DOHH2 (cell line): ENCODE measurements around the gene DKK1.

Source experiments
- H3F3A ChIP-seq: fragments of 200-600 bp; sonication (generic), shearing (Covaris generic); 2 replicates; pipeline ENCODE4 v1.6.0; 2016; ENCODE audit warnings: antibody characterized with exemption, mild to moderate bottlenecking; ENCODE audit not compliant: control insufficient read depth, insufficient read depth
- H3K27ac ChIP-seq: fragments of 200-600 bp; sonication (generic); 2 replicates; pipeline ENCODE4 v1.5.1; 2014; ENCODE audit warnings: low read depth, mild to moderate bottlenecking, low read length, moderate library complexity
- H3K27me3 ChIP-seq: fragments of 200-600 bp; sonication (generic); 2 replicates; pipeline ENCODE4 v1.6.1; 2014; ENCODE audit warnings: mild to moderate bottlenecking, low read length, mixed read lengths; ENCODE audit not compliant: control insufficient read depth
- H3K36me3 ChIP-seq: fragments of 200-600 bp; sonication (generic); 2 replicates; pipeline ENCODE4 v1.6.1; 2014; ENCODE audit warnings: mild to moderate bottlenecking, low read length, moderate library complexity, mixed read lengths; ENCODE audit not compliant: control insufficient read depth
- H3K4me1 ChIP-seq: fragments of 200-600 bp; sonication (generic); 2 replicates; pipeline ENCODE4 v1.6.1; 2014; ENCODE audit warnings: mild to moderate bottlenecking, low read length, mixed read lengths; ENCODE audit not compliant: control insufficient read depth
- H3K4me2 ChIP-seq: fragments of 200-600 bp; sonication (generic); 2 replicates; pipeline ENCODE4 v1.6.0; 2014; ENCODE audit warnings: mild to moderate bottlenecking, low read length, moderate library complexity
- H3K4me3 ChIP-seq: fragments of 200-600 bp; sonication (generic); 2 replicates; pipeline ENCODE4 v1.5.1; 2014; ENCODE audit warnings: mild to moderate bottlenecking, low read length, mixed read lengths
- H3K79me2 ChIP-seq: fragments of 200-600 bp; sonication (generic); 2 replicates; pipeline ENCODE4 v1.6.1; 2014; ENCODE audit warnings: mild to moderate bottlenecking, low read length, mixed read lengths; ENCODE audit not compliant: control insufficient read depth
- H3K9me2 ChIP-seq: fragments of 200-600 bp; sonication (generic); replicated peaks from 2 replicates; pipeline ENCODE4 v1.6.1; 2014; ENCODE audit warnings: mild to moderate bottlenecking, low read length, mixed read lengths; ENCODE audit not compliant: control insufficient read depth
- H3K9me3 ChIP-seq: fragments of 200-600 bp; sonication (generic); 2 replicates; pipeline ENCODE4 v1.6.1; 2014; ENCODE audit warnings: antibody characterized with exemption, low read length, mixed read lengths; ENCODE audit not compliant: control insufficient read depth, insufficient read depth
- H4K20me1 ChIP-seq: fragments of 200-600 bp; sonication (generic); 2 replicates; pipeline ENCODE4 v1.6.0; 2014; ENCODE audit warnings: low read depth, mild to moderate bottlenecking, antibody characterized with exemption, low read length, moderate library complexity; ENCODE audit not compliant: control insufficient read depth, insufficient read depth
- EZH2phosphoT487 ChIP-seq: fragments of 200-600 bp; sonication (generic); IDR thresholded peaks from 2 replicates; pipeline ENCODE4 v1.6.1; 2017; ENCODE audit warnings: borderline replicate concordance, mild to moderate bottlenecking, antibody characterized with exemption, low read length, moderate library complexity, mixed read lengths
- TF ChIP-seq, protein P1 (sequence below): fragments of 200-600 bp; sonication (generic); IDR thresholded peaks from one replicate; pipeline ENCODE4 v1.5.1; 2014; ENCODE audit warnings: antibody characterized with exemption, mild to moderate bottlenecking, low read depth, low read length; ENCODE audit not compliant: poor library complexity, severe bottlenecking

Gene DKK1

GRCh38 chr10:52347327-52347667, 33.2 kb downstream of the DKK1 start:
- H3K9me2 ChIP-seq = no peaks in the 10 kb centered on the region

GRCh38 chr10:52348037-52348564, 34.0 kb downstream of the DKK1 start:
- H3F3A ChIP-seq = no peaks in the 10 kb centered on the region
- TF ChIP-seq EZH2phosphoT487 = no peak
- TF ChIP-seq, protein P1, sequence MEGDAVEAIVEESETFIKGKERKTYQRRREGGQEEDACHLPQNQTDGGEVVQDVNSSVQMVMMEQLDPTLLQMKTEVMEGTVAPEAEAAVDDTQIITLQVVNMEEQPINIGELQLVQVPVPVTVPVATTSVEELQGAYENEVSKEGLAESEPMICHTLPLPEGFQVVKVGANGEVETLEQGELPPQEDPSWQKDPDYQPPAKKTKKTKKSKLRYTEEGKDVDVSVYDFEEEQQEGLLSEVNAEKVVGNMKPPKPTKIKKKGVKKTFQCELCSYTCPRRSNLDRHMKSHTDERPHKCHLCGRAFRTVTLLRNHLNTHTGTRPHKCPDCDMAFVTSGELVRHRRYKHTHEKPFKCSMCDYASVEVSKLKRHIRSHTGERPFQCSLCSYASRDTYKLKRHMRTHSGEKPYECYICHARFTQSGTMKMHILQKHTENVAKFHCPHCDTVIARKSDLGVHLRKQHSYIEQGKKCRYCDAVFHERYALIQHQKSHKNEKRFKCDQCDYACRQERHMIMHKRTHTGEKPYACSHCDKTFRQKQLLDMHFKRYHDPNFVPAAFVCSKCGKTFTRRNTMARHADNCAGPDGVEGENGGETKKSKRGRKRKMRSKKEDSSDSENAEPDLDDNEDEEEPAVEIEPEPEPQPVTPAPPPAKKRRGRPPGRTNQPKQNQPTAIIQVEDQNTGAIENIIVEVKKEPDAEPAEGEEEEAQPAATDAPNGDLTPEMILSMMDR = no peak
- H3K9me2 ChIP-seq = no peaks in the 10 kb centered on the region
- H3K79me2 ChIP-seq = no peaks in the 10 kb centered on the region
- no peaks in the 10 kb centered on the region for H4K20me1 ChIP-seq
- no peak overlapping the region for H3K4me3 ChIP-seq
- peaks cover 20% of the 10 kb centered on the region for H3K9me3 ChIP-seq
- no peaks in the 10 kb centered on the region for H3K27me3 ChIP-seq
- no peaks in the 10 kb centered on the region for H3K4me1 ChIP-seq
- H3K27ac ChIP-seq = no peak overlapping the region
- H3K4me2 ChIP-seq = no peak overlapping the region
- no peaks in the 10 kb centered on the region for H3K36me3 ChIP-seq

More at GRCh38 chr10:52347327-52347667, 33.2 kb downstream of the DKK1 start:
- Histone ChIP-seq H3K36me3 (no peaks in the 10 kb centered on the region), H3K27me3 (no peaks in the 10 kb centered on the region), H3K27ac (no peak overlapping the region), H3K79me2 (no peaks in the 10 kb centered on the region), H3K4me2 (no peak overlapping the region), H3K4me3 (no peak overlapping the region), H3F3A (no peaks in the 10 kb centered on the region), H3K9me3 (peaks cover 20% of the 10 kb centered on the region), H4K20me1 (no peaks in the 10 kb centered on the region), H3K4me1 (no peaks in the 10 kb centered on the region)
- TF ChIP-seq EZH2phosphoT487 = no peak
- TF ChIP-seq, protein P1 = no peak

DNA sequence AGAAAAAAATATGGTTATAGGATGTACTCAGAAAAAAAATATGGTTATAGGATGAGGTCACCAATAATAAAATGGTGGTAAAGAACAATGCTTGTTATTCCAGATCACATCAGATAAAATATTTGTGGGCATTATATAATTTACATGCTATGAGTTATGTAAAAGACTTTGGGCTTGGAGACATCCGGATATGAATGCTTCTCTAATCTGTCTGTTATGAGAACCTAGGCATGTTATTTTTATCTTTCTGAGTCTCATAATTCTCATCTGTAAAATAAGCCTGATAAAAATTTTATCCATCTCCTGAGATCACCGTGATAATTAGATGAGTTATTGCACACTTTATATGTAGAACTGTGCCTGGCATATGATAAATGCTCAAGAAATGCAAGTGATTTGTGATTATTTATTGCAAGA, 37.8 kb downstream of the DKK1 start:
- Histone ChIP-seq H4K20me1 (no peaks in the 10 kb centered on the region), H3K4me2 (no peak overlapping the region), H3K27ac (no peak overlapping the region), H3K9me2 (no peaks in the 10 kb centered on the region), H3K9me3 (peaks cover 15% of the 10 kb centered on the region), H3K79me2 (no peaks in the 10 kb centered on the region), H3K27me3 (no peaks in the 10 kb centered on the region), H3F3A (no peaks in the 10 kb centered on the region), H3K4me1 (no peaks in the 10 kb centered on the region), H3K36me3 (no peaks in the 10 kb centered on the region), H3K4me3 (no peak overlapping the region)
- no peak for TF ChIP-seq EZH2phosphoT487
- TF ChIP-seq, protein P1 = no peak
